GM12878 (cell line): Measurements from ENCODE around the gene KLLN. TPM values are rescaled to one million over a fixed set of nuclear protein-coding genes. Genes with fewer than 3 reads are reported as not detected.

Experiments used
- CEBPZ ChIP-seq: fragments of 150-350 bp; IDR thresholded peaks from 2 replicates; pipeline ENCODE4 v1.6.1; 2016; ENCODE audit warnings: low read depth, low read length
- CTCF ChIP-seq, 3 experiments: IDR thresholded peaks in 2 of 3; conservative IDR thresholded peaks in 1 of 3; 2 replicates each; pipeline ENCODE4 v1.5.1; 2011; ENCODE audit warnings: low read depth in 3 of 3, low read length in 3 of 3, mild to moderate bottlenecking in 3 of 3, control low read depth in 2 of 3, moderate library complexity in 2 of 3, inconsistent platforms in 1 of 3, mixed read lengths in 1 of 3; ENCODE audit not compliant: control insufficient read depth in 2 of 3, insufficient read depth in 1 of 3; ENCODE audit errors: extremely low read depth in 1 of 3
- EGR1 ChIP-seq, 2 experiments: IDR thresholded peaks; 1 replicate in 1 of 2; 2 replicates in 1 of 2; pipeline ENCODE4 v1.6.1; 2011 to 2012; ENCODE audit warnings: low read depth in 2 of 2, low read length in 2 of 2, borderline replicate concordance in 1 of 2, mild to moderate bottlenecking in 1 of 2, moderate library complexity in 1 of 2
- ETV6 ChIP-seq, 2 experiments: fragments of 450-650 bp in 1 of 2; IDR thresholded peaks in 1 of 2; conservative IDR thresholded peaks in 1 of 2; 2 replicates each; pipeline ENCODE4 v1.6.1; 2014; ENCODE audit warnings: antibody characterized with exemption in 1 of 2, borderline replicate concordance in 1 of 2, low read depth in 1 of 2, mild to moderate bottlenecking in 1 of 2, moderate library complexity in 1 of 2
- GATAD2B ChIP-seq: fragments of 450-650 bp; conservative IDR thresholded peaks from 2 replicates; pipeline ENCODE4 v1.6.1; 2017; ENCODE audit warnings: low read depth, mild to moderate bottlenecking, moderate library complexity
- JUND ChIP-seq: IDR thresholded peaks from 2 replicates; pipeline ENCODE4 v1.6.1; 2012; ENCODE audit warnings: low read depth, mild to moderate bottlenecking, low read length, improper control_type of control experiment, moderate library complexity
- PAX8 ChIP-seq: fragments of 450-650 bp; IDR thresholded peaks from 2 replicates; pipeline ENCODE4 v1.6.1; 2017; ENCODE audit warnings: mild to moderate bottlenecking, moderate library complexity
- RCOR1 ChIP-seq: conservative IDR thresholded peaks from 2 replicates; pipeline ENCODE4 v1.6.1; 2012; ENCODE audit warnings: low read depth, low read length, improper control_type of control experiment
- RELB ChIP-seq: fragments of 450-650 bp; IDR thresholded peaks from 2 replicates; pipeline ENCODE4 v1.6.1; 2017; ENCODE audit warnings: low read depth, mild to moderate bottlenecking, moderate library complexity
- SIX5 ChIP-seq: IDR thresholded peaks from 2 replicates; pipeline ENCODE4 v1.6.1; 2011; ENCODE audit warnings: mild to moderate bottlenecking, low read depth, low read length, moderate library complexity; ENCODE audit not compliant: severe bottlenecking
- ZNF207 ChIP-seq: fragments of 450-650 bp; IDR thresholded peaks from 2 replicates; pipeline ENCODE4 v1.6.1; 2014; ENCODE audit warnings: antibody characterized with exemption, mild to moderate bottlenecking, borderline replicate concordance
- ZNF274 ChIP-seq: IDR thresholded peaks from one replicate; pipeline ENCODE4 v1.8.0; 2011; ENCODE audit not compliant: insufficient read length, insufficient read depth
- ZNF384 ChIP-seq: IDR thresholded peaks from 2 replicates; pipeline ENCODE4 v1.6.1; 2012; ENCODE audit warnings: low read depth, mild to moderate bottlenecking, low read length, improper control_type of control experiment, borderline replicate concordance
- ZNF592 ChIP-seq: fragments of 450-650 bp; IDR thresholded peaks from 2 replicates; pipeline ENCODE4 v1.6.1; 2017; ENCODE audit warnings: mild to moderate bottlenecking, moderate library complexity
- polyA plus RNA-seq, 11 experiments: library from polyadenylated mRNA; depleted of rRNA in 4 of 11; unstranded in 6 of 11; stranded (reverse) in 5 of 11; fragments of >200 nt; fragmentation: Nextera tagmentation in 4 of 11; fragmentation: Illumina TruSeq in 1 of 11; extraction: Ambion mirVana in 4 of 11; extraction: Trizol in 1 of 11; gene quantifications; 1 replicate in 1 of 11; 2 replicates in 10 of 11; pipeline versions ENCODE4 v1.2.1 to v1.2.3, GENCODE V29; 2011 to 2016; ENCODE audit warnings: inconsistent platforms in 2 of 11, missing spikeins in 2 of 11, low read depth in 1 of 11
- total RNA-seq, 4 experiments: library from RNA; depleted of rRNA in 3 of 4; stranded (reverse); fragments of >200 nt in 3 of 4; fragmentation: Illumina TruSeq in 1 of 4; extraction: Trizol in 1 of 4; gene quantifications; 2 replicates each; pipeline versions ENCODE4 v1.2.1 to v1.2.3, GENCODE V29; 2013 to 2021

KLLN gene
- total and polyA plus RNA-seq, 10 of the 15 experiments (the other 5 are each of a cell fraction or from before 2014, with no cell fraction given) = 0.87 to 2.2 (median 1.7) TPM

GRCh38 chr10:87863053-87863943 is at the start of gene KLLN, which contains the start of gene PTEN (continued):
- TF ChIP-seq PAX8 (no peak), ETV6 (conservative IDR thresholded peaks at IDR 0.05 in 1 of 2, IDR thresholded peaks at IDR 0.05 in 1 of 2; ENCODE audit: borderline replicate concordance in 1 of 2, low read depth in 1 of 2) (0 out of 4 replicates have a peak, but pooled peaks of 1 of the 2 experiments have one; percentile 26), ZNF274 (no peak), ZNF384 (no peak), ZNF592 (peak; percentile 64; the same call in 1 of the 2 replicates), ZNF207 (peak; percentile 84), RELB (no peak), GATAD2B (peak; percentile 86), CTCF (IDR thresholded peaks at IDR 0.05 in 2 of 3, conservative IDR thresholded peaks at IDR 0.05 in 1 of 3; ENCODE audit: control insufficient read depth in 2 of 3, extremely low read depth in 1 of 3, insufficient read depth in 1 of 3, low read depth in 3 of 3, low read length in 3 of 3) (no peak), SIX5 (no peak), RCOR1 (peak; percentile 83; the same call in 1 of the 2 replicates), CEBPZ (no peak), EGR1 (IDR thresholded peaks at IDR 0.05; ENCODE audit: borderline replicate concordance in 1 of 2, low read depth in 2 of 2, low read length in 2 of 2) (peak; percentile 24 to 75), JUND (no peak)
